Measurements from ENCODE around the gene AK9.
"Not testable (repeated sequence)": the region's sequence is repeated elsewhere in the genome, so short reads cannot be mapped to it uniquely, and the experiment has no call there.

The AK9 gene

DNA sequence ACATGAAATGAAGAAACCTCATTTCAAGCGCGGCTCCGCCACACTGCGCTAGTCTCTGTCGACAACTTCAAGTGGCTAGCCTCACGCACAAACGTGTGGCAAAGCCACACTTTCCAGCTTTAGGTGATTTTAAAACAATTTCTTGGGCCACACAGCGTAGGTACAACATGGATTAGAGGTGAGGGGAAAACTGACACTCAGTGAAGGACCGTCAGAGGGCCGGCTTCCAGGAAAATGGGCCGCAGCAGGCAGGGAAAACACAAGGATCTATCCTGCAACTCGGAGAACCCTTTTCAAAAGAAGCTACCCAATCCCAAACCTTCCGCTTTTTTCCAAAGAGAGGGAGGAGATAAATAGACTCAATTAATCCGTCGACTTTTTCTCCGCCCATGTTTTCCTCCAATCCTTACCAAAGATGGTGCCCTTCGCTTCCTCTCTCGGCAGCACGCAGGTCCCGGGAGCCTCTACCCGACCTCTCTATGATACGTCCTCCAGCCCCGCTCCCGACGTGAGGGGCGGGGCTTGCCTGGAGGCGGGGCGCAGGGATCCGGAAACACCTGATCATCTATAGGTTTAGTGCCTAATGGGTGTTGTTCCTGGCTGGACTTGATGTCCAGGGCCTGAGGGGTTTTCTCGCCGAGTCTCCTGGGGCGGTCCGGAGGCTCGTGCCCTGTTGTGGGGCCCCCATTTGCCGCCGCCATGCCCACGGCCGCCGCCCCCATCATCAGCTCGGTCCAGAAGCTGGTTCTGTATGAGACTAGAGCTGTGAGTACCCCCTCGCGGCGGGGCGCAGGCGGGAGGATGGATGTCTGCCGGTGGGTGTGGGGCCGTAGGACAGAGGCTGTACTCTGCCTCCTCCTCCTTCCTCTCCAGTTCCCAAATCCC is at the start of gene AK9, which contains the start of gene FIG4:
TSS of gene AK9 (minus strand) at position 466 of the 885 bp plus-strand sequence. CDS start 15,457 bp downstream, outside the sequence.
TSS of gene FIG4 (plus strand) at position 560 of the 885 bp plus-strand sequence. CDS start at position 700, 140 bp downstream.
- TF ChIP-seq, protein P1, sequence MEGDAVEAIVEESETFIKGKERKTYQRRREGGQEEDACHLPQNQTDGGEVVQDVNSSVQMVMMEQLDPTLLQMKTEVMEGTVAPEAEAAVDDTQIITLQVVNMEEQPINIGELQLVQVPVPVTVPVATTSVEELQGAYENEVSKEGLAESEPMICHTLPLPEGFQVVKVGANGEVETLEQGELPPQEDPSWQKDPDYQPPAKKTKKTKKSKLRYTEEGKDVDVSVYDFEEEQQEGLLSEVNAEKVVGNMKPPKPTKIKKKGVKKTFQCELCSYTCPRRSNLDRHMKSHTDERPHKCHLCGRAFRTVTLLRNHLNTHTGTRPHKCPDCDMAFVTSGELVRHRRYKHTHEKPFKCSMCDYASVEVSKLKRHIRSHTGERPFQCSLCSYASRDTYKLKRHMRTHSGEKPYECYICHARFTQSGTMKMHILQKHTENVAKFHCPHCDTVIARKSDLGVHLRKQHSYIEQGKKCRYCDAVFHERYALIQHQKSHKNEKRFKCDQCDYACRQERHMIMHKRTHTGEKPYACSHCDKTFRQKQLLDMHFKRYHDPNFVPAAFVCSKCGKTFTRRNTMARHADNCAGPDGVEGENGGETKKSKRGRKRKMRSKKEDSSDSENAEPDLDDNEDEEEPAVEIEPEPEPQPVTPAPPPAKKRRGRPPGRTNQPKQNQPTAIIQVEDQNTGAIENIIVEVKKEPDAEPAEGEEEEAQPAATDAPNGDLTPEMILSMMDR (IDR thresholded peaks at IDR 0.05; ENCODE audit: control insufficient read depth, extremely low read depth, insufficient read depth) = peak; percentile 48
- H3K4me3 ChIP-seq (ENCODE audit: low read depth, low read length) = peak within 1 kb of the TSS; percentile 59
- peak; percentile 83 for DNase-seq (ENCODE audit: low read depth)

DNA sequence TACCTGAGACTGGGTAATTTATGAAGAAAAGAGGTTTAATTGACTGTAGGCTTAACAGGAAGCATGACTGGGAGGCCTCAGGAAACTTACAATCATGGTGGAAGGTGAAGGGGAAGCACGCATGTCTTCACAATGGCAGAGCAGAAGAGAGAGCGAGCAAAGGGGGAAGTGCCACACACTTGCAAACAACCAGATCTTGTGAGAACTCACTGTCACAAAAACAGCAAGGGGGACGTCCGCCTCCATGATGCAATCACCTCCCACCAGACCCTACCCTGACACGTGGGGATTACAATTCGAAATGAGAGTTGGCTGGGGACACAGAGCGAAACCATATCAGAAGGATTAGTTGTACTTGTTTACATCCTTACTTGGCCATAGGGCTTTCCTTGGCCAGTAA is 49.8 kb upstream of the AK9 start:
- DNase-seq (ENCODE audit: low read depth) = no peak
- H3K4me3 ChIP-seq (ENCODE audit: low read depth, low read length) = no peak overlapping the region
- TF ChIP-seq, protein P1 (IDR thresholded peaks at IDR 0.05; ENCODE audit: control insufficient read depth, extremely low read depth, insufficient read depth) = no peak

DNA sequence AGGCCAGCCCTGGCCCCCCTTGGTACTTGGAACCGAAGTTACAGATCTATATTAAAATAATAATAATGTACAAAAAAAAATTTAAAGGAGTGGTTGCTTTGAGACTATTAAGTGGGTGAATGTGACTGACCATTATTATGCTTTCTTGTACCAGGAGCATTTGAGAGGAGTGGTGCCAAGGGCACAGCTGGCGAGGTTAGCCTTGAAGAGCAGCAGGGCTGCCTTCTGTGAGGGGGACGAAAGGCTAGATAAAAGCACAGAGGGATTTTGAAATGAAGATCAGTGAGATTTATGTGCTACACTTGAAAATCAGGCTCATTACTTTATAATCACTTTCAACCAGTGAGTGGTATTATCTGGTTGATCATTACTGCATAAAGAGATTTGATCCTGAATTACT is 48.7 kb upstream of the AK9 start:
- H3K4me3 ChIP-seq (ENCODE audit: low read depth, low read length) = no peak overlapping the region
- TF ChIP-seq, protein P1 (IDR thresholded peaks at IDR 0.05; ENCODE audit: control insufficient read depth, extremely low read depth, insufficient read depth) = no peak
- no peak for DNase-seq (ENCODE audit: low read depth)

DNA sequence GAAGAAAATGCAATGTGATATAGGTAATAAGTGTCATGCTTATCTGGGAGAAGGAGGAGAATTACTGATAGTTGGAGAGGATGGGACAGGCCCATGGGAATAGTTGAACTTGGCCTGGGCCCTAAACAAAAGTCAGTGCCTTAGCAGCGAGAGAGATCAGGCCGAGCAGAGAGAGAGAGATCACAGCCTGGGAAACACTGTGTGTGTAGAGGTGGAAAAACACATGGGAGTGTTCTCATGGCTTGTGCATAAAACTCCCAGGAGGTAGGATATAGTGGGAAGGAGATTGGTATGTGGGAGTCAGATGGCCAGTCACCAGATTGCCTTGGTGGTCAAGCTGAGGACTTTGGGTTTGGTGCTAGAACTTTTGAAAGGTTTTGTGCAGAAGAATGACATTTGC is 47.7 kb upstream of the AK9 start:
- no peak for DNase-seq (ENCODE audit: low read depth)
- no peak overlapping the region for H3K4me3 ChIP-seq (ENCODE audit: low read depth, low read length)
- TF ChIP-seq, protein P1 (IDR thresholded peaks at IDR 0.05; ENCODE audit: control insufficient read depth, extremely low read depth, insufficient read depth) = no peak

DNA sequence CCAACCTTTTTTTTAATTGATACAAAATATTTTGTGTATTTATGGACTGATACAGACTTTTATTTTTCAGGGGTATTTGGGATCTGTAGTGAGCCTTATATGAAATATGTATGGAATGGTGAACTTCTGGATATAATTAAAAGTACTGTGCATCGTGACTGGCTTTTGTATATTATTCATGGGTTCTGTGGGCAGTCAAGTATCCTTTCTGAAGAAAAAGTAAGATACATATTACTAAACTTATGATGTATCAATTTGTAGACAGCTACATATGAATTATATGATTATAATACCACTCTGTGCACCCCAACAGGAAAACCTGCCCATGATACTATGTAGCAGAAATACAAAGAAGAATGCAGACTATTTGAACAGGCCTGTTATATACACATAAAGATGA is 47.3 kb upstream of the AK9 start:
- TF ChIP-seq, protein P1 (IDR thresholded peaks at IDR 0.05; ENCODE audit: control insufficient read depth, extremely low read depth, insufficient read depth) = no peak
- H3K4me3 ChIP-seq (ENCODE audit: low read depth, low read length) = no peak overlapping the region
- no peak for DNase-seq (ENCODE audit: low read depth)

DNA sequence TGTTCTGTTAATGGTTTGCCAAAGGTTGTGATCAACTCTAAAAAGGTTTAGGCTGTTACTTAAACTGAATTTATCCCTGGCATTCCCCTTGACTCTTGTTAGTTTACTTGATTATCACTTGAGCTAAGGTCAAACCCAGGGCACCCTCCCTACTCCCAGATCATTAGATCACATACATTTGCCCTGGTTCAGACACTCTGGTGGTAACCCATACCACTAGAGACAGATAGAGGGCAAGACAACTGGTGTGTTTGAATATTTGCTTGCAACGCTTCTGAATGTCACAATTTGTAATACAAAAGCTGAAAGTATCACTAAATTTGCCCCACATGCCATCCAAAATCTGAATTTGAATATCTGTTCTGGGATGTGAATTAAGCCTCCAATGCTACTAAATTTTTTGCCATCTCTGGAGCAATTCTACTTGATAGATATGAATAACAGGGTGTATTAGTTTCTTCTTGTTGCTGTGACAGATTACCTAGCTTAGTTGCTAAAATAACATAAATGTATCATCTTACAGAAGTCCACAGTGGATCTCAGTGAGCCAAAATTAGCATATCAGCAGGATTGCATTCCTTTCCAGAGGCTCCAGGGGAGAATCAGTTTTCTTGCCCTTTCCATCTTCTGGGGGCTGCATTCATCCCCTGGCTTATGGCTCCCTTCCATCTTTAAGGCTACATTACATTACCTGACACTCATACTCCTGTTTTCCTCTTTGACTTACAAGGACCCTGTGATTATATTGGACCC is 45.4 kb upstream of the AK9 start:
- DNase-seq (ENCODE audit: low read depth) = no peak

DNA sequence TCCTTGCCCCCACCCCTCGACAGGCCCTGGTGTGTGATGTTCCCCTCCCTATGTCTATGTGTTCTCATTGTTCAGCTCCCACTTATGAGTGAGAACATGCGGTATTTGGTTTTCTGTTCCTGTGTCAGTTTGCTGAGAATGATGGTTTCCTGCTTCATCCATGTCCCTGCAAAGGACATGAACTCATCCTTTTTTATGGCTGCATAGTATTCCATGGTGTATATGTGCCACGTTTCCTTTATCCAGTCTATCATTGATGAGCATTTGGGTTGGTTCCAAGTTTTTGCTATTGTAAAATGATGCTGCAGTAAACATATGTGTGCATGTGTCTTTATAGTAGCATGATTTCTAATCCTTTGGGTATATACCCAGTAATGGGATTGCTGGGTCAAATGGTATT is 34.2 kb upstream of the AK9 start:
- H3K4me3 ChIP-seq (ENCODE audit: low read depth, low read length); DNase-seq (ENCODE audit: low read depth): not testable (repeated sequence)

More for the DNA sequence above, 45.4 kb upstream of the AK9 start:
- TF ChIP-seq, protein P1 (IDR thresholded peaks at IDR 0.05; ENCODE audit: control insufficient read depth, extremely low read depth, insufficient read depth) = no peak
- no peak overlapping the region for H3K4me3 ChIP-seq (ENCODE audit: low read depth, low read length)

All from LNCaP clone FGC (cell line).